SK-N-SH (cell line): ENCODE results near the gene PRKD2. TPM values are rescaled to one million over a fixed set of nuclear protein-coding genes. Genes with fewer than 3 reads are reported as not detected.

ENCODE experiments used
- CHD2 ChIP-seq: fragments of 150-350 bp; IDR thresholded peaks from 2 replicates; pipeline ENCODE4 v1.6.1; 2018; ENCODE audit warnings: low read length; ENCODE audit not compliant: partially characterized antibody
- ELF1 ChIP-seq: IDR thresholded peaks from 2 replicates; pipeline ENCODE4 v1.4.0; 2012
- EP300 ChIP-seq, 2 experiments: IDR thresholded peaks; 2 replicates each; pipeline versions ENCODE4 v1.4.0 to v1.6.1; 2012; ENCODE audit warnings: borderline replicate concordance in 1 of 2, low read depth in 1 of 2, low read length in 1 of 2
- GABPA ChIP-seq: IDR thresholded peaks from 2 replicates; pipeline ENCODE4 v1.4.0; 2012; ENCODE audit warnings: low read depth, mild to moderate bottlenecking
- GATA2 ChIP-seq: sonication (generic); formaldehyde crosslinking; IDR thresholded peaks from 2 replicates; pipeline ENCODE4 v1.5.0; 2020; ENCODE audit warnings: mild to moderate bottlenecking, missing genetic modification reagents
- MEF2A ChIP-seq: IDR thresholded peaks from 2 replicates; pipeline ENCODE4 v1.4.0; 2012; ENCODE audit warnings: low read depth, borderline replicate concordance
- MXI1 ChIP-seq: IDR thresholded peaks from 2 replicates; pipeline ENCODE4 v1.6.1; 2012; ENCODE audit warnings: mild to moderate bottlenecking, low read depth, low read length, improper control_type of control experiment
- NFIC ChIP-seq: IDR thresholded peaks from 2 replicates; pipeline ENCODE4 v1.4.0; 2012; ENCODE audit warnings: borderline replicate concordance
- NRF1 ChIP-seq: IDR thresholded peaks from 2 replicates; pipeline ENCODE4 v1.6.1; 2012; ENCODE audit warnings: low read depth, mild to moderate bottlenecking, low read length
- POLR2AphosphoS5 ChIP-seq: IDR thresholded peaks from 2 replicates; pipeline ENCODE4 v1.6.1; 2012; ENCODE audit warnings: low read depth, low read length
- RCOR1 ChIP-seq: fragments of 150-350 bp; IDR thresholded peaks from 2 replicates; pipeline ENCODE4 v1.6.1; 2017; ENCODE audit warnings: antibody characterized with exemption, low read length
- RXRA ChIP-seq: IDR thresholded peaks from 2 replicates; pipeline ENCODE4 v1.4.0; 2012; ENCODE audit warnings: low read depth, mild to moderate bottlenecking, borderline replicate concordance
- SMC3 ChIP-seq: IDR thresholded peaks from 2 replicates; pipeline ENCODE4 v1.6.1; 2012; ENCODE audit warnings: low read depth, low read length, improper control_type of control experiment
- TAF1 ChIP-seq: IDR thresholded peaks from 2 replicates; pipeline ENCODE4 v1.6.1; 2012; ENCODE audit warnings: low read depth, mild to moderate bottlenecking, low read length, moderate library complexity, borderline replicate concordance
- TCF12 ChIP-seq: IDR thresholded peaks from 2 replicates; pipeline ENCODE4 v1.4.0; 2012
- USF2 ChIP-seq: fragments of 150-350 bp; IDR thresholded peaks from 2 replicates; pipeline ENCODE4 v1.6.1; 2017; ENCODE audit warnings: antibody characterized with exemption, low read length, low read depth, borderline replicate concordance
- ZBTB33 ChIP-seq: IDR thresholded peaks from 2 replicates; pipeline ENCODE4 v1.4.0; 2012; ENCODE audit warnings: low read depth, borderline replicate concordance
- polyA plus RNA-seq, 3 experiments: library from polyadenylated mRNA; depleted of rRNA; stranded (reverse); fragments of >200 nt; gene quantifications; 2 replicates each; pipeline ENCODE4 v1.2.3, GENCODE V29; 2012
- TF ChIP-seq, protein P1 (sequence below): IDR thresholded peaks from 2 replicates; pipeline ENCODE4 v1.4.0; 2012; ENCODE audit warnings: low read depth, borderline replicate concordance
- TF ChIP-seq, protein P2 (sequence below): fragments of 150-350 bp; IDR thresholded peaks from 2 replicates; pipeline ENCODE4 v1.6.1; 2016; ENCODE audit warnings: mild to moderate bottlenecking, low read depth, low read length
- TF ChIP-seq, protein P3 (sequence below): IDR thresholded peaks from 2 replicates; pipeline ENCODE4 v1.4.0; 2012; ENCODE audit warnings: low read depth

Gene PRKD2
- polyA plus RNA-seq, 1 of the 3 experiments (the other 2 are of a cell fraction), result 21.4 TPM

GRCh38 chr19:46661735-46662592 is 55.0 kb downstream of the PRKD2 start (continued):
- TF ChIP-seq USF2, result no peak
- peak; percentile 24 for TF ChIP-seq CHD2
- TF ChIP-seq GABPA, result no peak
- no peak for TF ChIP-seq NFIC
- TF ChIP-seq MEF2A, result no peak
- TF ChIP-seq ZBTB33, result no peak
- no peak for TF ChIP-seq TCF12
- no peak for TF ChIP-seq ELF1
- 0 out of 2 replicates have a peak, but pooled peaks have one; percentile 27 for TF ChIP-seq RCOR1
- TF ChIP-seq TAF1, result no peak
- TF ChIP-seq, protein P1, sequence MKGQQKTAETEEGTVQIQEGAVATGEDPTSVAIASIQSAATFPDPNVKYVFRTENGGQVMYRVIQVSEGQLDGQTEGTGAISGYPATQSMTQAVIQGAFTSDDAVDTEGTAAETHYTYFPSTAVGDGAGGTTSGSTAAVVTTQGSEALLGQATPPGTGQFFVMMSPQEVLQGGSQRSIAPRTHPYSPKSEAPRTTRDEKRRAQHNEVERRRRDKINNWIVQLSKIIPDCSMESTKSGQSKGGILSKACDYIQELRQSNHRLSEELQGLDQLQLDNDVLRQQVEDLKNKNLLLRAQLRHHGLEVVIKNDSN, result no peak
- no peak for TF ChIP-seq RXRA
- no peak for TF ChIP-seq NRF1
- no peak for TF ChIP-seq EP300 (IDR thresholded peaks at IDR 0.05; ENCODE audit: borderline replicate concordance in 1 of 2, low read depth in 1 of 2, low read length in 1 of 2)
- no peak for TF ChIP-seq MXI1
- TF ChIP-seq, protein P2, sequence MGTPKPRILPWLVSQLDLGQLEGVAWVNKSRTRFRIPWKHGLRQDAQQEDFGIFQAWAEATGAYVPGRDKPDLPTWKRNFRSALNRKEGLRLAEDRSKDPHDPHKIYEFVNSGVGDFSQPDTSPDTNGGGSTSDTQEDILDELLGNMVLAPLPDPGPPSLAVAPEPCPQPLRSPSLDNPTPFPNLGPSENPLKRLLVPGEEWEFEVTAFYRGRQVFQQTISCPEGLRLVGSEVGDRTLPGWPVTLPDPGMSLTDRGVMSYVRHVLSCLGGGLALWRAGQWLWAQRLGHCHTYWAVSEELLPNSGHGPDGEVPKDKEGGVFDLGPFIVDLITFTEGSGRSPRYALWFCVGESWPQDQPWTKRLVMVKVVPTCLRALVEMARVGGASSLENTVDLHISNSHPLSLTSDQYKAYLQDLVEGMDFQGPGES, result no peak
- TF ChIP-seq GATA2, result no peak
- no peak for TF ChIP-seq POLR2AphosphoS5
- peak; percentile 98 for TF ChIP-seq SMC3
- TF ChIP-seq, protein P3, sequence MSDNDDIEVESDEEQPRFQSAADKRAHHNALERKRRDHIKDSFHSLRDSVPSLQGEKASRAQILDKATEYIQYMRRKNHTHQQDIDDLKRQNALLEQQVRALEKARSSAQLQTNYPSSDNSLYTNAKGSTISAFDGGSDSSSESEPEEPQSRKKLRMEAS, result peak; percentile 12; the same call in 1 of the 2 replicates
